Measurements from ENCODE around the gene AKAP1. TPM values are rescaled to one million over a fixed set of nuclear protein-coding genes. Genes with fewer than 3 reads are reported as not detected.
A peak's percentile ranks its signal among the peaks of the same experiment; 100 is the strongest.

Gene AKAP1
- total and polyA plus RNA-seq, 2 of the 8 experiments (the other 6 are each of a cell fraction or from before 2014, with no cell fraction given): 120 to 156 TPM

DNA sequence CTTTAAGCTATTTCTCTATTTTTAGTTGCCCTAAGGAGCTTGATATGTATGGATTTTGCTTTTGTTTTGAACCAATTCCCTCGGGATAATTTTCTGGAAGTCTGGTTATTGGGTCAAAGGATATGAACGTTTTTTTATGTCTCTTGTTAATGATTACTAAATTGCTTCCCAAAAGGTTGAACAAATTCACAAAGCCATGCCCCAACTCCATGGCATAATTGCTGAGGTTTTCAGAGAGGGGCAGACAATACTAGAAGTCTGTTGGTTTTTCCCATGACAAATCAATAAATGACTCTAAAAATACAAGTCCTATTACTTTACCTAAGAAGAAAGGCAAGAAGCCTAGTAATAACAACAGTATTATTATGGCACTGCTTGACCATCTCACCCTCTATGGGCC is 11.4 kb upstream of the AKAP1 start:
- ChIA-PET POLR2A (ENCODE audit: partially characterized antibody) (interaction anchor here (0.7 to 2.9 kb wide), 3 partner anchors 11 to 159 kb away, joined by 3 to 21 read pairs (median 4); partner anchors contain the start of gene AKAP1), CTCF (ENCODE audit: partially characterized antibody) (interaction anchor here (1.0 to 2.8 kb wide), 5 partner anchors 11 to 67 kb away, joined by 3 to 15 read pairs (median 10); partner anchors contain the start of gene AKAP1)
- Histone ChIP-seq H3K14ac (ENCODE audit: insufficient read length) (no peak overlapping the region), H3K79me1 (ENCODE audit: low read depth, low read length) (no peaks in the 10 kb centered on the region), H3K23ac (ENCODE audit: insufficient read length) (no peak overlapping the region), H3K9ac (replicated peaks in 1 of 4; ENCODE audit: extremely low read depth in 1 of 4, low read depth in 3 of 4, low read length in 3 of 4) (no peak overlapping the region), H2BK20ac (ENCODE audit: low read length) (no peak overlapping the region), H3K4me1 (replicated peaks in 1 of 4; ENCODE audit: control insufficient read depth in 3 of 4, insufficient read depth in 4 of 4, low read length in 3 of 4) (peaks cover 0 to 12% (median 7%) of the 10 kb centered on the region in 4 experiments; a peak in 5 of 7 replicates), H3K27me3 (replicated peaks in 1 of 4; ENCODE audit: control insufficient read depth in 3 of 4, extremely low read depth in 1 of 4, insufficient read depth in 3 of 4, low read length in 3 of 4) (no peaks in the 10 kb centered on the region), H3K36me3 (ENCODE audit: control insufficient read depth in 2 of 4, insufficient read depth in 4 of 4, low read length in 3 of 4) (no peaks in the 10 kb centered on the region), H3K9me3 (ENCODE audit: insufficient read depth in 2 of 2, low read depth in 1 of 2, low read length in 1 of 2) (no peaks in the 10 kb centered on the region), H3K27ac (ENCODE audit: low read depth, low read length) (no peak overlapping the region), H4K91ac (replicated peaks; ENCODE audit: insufficient read length, low read length) (no peak overlapping the region), H3K4me2 (ENCODE audit: insufficient read depth in 1 of 2, low read depth in 2 of 2, low read length in 2 of 2) (no peak overlapping the region), H2AFZ (ENCODE audit: low read length) (no peak overlapping the region), H3K4me3 (ENCODE audit: extremely low read depth in 1 of 4, insufficient read depth in 2 of 4, low read depth in 3 of 4, low read length in 4 of 4) (no peak overlapping the region), H2AK5ac (ENCODE audit: low read depth, low read length) (no peak overlapping the region), H2BK120ac (replicated peaks; ENCODE audit: low read depth, low read length) (no peak overlapping the region), H3K18ac (ENCODE audit: extremely low read depth, low read length) (no peak overlapping the region), H4K20me1 (replicated peaks in 1 of 2; ENCODE audit: control insufficient read depth in 1 of 2, insufficient read depth in 2 of 2, low read length in 2 of 2) (no peaks in the 10 kb centered on the region), H3K79me2 (ENCODE audit: control insufficient read depth in 1 of 2, insufficient read depth in 2 of 2, low read length in 2 of 2) (no peaks in the 10 kb centered on the region), H2BK12ac (ENCODE audit: low read depth, low read length) (no peak overlapping the region), H2BK15ac (ENCODE audit: low read length) (no peak overlapping the region), H4K8ac (ENCODE audit: extremely low read depth, insufficient read depth, low read length) (no peak overlapping the region), H3K4ac (replicated peaks; ENCODE audit: insufficient read length, low read depth, low read length) (no peak overlapping the region), H3K23me2 (ENCODE audit: low read depth, low read length) (no peaks in the 10 kb centered on the region), H2BK5ac (ENCODE audit: low read depth, low read length) (no peak overlapping the region), H4K5ac (ENCODE audit: insufficient read length, low read depth, low read length) (no peak overlapping the region), H3K56ac (replicated peaks; ENCODE audit: insufficient read length, low read depth, low read length) (no peak overlapping the region)
- 71% methylated on average over 2 of the region's 2 CpGs; no CpG with 5 or more reads in 1 of the 2 experiments for WGBS, 2 experiments (ENCODE audit: extremely low coverage in 1 of 2, insufficient coverage in 1 of 2, insufficient read length in 1 of 2, insufficient replicate concordance in 2 of 2, low coverage in 1 of 2, low lambda C conversion rate in 2 of 2, missing lambda C conversion rate in 1 of 2)
- no peak for DNase-seq (ENCODE audit: low read depth in 1 of 2, low spot score in 2 of 2)
- TF ChIP-seq SRF (IDR thresholded peaks at IDR 0.05; ENCODE audit: low read depth, low read length): no peak
- TF ChIP-seq NRF1 (IDR thresholded peaks at IDR 0.05; ENCODE audit: low read depth, low read length): no peak
- TF ChIP-seq CBX5 (IDR thresholded peaks at IDR 0.05; ENCODE audit: low read depth, low read length): no peak
- TF ChIP-seq SP1 (IDR thresholded peaks at IDR 0.05; ENCODE audit: low read depth, low read length): no peak
- TF ChIP-seq GABPA (IDR thresholded peaks at IDR 0.05; ENCODE audit: borderline replicate concordance, insufficient read depth, low read length): no peak
- no peak for TF ChIP-seq SUZ12 (IDR thresholded peaks at IDR 0.05; ENCODE audit: low read length)
- TF ChIP-seq JUND (IDR thresholded peaks at IDR 0.05; ENCODE audit: low read length): no peak
- no peak for TF ChIP-seq TAF1 (IDR thresholded peaks at IDR 0.05; ENCODE audit: low read depth, low read length)
- TF ChIP-seq HDAC2 (IDR thresholded peaks at IDR 0.05; ENCODE audit: borderline replicate concordance in 1 of 2, low read depth in 2 of 2, low read length in 2 of 2): no peak
- TF ChIP-seq HDAC6 (IDR thresholded peaks at IDR 0.05; ENCODE audit: low read depth, low read length): no peak
- no peak for TF ChIP-seq RXRA (IDR thresholded peaks at IDR 0.05; ENCODE audit: insufficient read depth, low read depth, low read length)
- TF ChIP-seq YY1 (IDR thresholded peaks at IDR 0.05; ENCODE audit: low read depth, low read length): no peak
- TF ChIP-seq POLR2A (IDR thresholded peaks at IDR 0.05; ENCODE audit: control extremely low read depth in 1 of 2, low read depth in 2 of 2, low read length in 2 of 2): no peak
- TF ChIP-seq EGR1 (IDR thresholded peaks at IDR 0.05; ENCODE audit: borderline replicate concordance, low read depth, low read length): no peak
- FAIRE-seq: peak; percentile 13

Data from H1 (cell line).